ENCODE results near the gene FANCI.
A peak's percentile ranks its signal among the peaks of the same experiment; 100 is the strongest.

Gene FANCI

DNA sequence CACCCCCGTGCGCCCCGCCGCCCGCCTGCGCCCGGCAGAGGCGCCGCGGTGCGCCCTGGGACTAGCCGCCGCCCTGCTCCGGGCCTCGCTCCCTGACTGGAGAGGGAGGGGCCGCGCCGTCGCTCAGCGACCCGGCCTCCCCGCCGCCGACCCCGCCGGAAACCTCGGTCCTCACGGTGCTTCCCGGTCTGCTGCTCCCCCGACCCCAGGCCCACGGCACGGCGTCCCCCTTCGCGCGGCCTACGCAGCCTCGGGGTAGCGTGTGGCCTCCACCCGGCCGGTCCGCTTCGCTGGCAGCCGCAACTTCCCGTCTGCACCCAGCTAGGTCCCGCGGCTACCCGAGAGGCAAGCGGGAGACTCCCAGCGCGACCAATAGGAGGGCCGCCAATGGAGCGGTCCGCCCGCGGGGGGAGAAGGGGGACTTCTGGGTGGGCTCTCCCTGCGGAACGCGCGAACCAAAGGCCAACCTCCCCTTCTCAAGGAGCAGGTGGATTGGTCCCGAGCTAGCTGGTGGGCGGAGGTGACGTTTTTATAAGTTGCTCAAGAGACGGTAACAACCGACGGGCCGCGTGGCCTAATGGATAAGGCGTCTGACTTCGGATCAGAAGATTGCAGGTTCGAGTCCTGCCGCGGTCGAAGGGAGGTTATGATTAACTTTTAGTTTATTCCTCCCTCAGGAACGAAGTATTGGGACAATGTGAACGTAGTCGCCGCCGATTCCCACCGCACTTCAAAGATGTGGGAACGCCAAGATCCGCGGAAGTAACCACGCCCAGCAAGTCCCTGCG, 90.9 kb downstream of the FANCI start, which contains the start of gene POLG:
Gene POLG, minus strand, starts transcription at position 315 of the 788 bp plus-strand sequence. CDS start 1,070 bp downstream, outside the sequence.
- DNase-seq: peak; percentile 100

DNA sequence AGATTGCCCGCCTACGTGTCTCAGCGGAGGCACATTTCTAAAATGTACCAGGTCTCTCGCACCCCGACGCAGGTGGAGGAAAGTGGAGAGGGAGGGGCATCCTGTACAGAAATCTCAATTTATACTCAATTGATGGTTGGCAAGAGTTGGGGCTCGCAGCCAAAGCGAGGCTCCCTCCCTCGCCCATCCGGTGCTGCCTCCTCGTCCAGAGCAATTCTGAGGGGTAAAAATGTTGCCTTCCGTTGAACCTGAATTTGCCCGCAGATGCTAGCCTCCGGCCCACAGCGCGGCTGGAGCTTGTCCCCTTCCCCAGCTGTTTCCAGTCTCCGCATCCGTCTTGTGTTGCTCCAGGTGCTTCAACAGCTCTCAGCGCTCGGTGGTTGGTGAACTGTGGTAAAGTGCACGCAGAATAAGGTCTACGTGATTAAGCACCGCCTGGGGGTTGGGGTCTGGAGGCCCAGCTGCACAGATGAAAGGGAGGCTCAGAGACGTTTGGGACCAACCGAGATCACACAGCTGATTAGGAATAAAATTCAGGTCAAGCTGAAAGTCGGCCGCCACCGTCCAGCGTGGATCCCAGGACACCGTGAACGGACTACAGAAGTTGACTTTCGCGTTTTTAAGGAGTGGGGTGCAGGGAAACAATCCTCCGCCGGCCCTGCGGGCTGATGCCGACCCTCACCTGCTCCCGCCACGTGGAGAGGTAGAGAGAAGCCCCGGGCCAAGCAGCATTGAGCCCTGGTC, 91.7 kb downstream of the FANCI start:
- no peak for DNase-seq

DNA sequence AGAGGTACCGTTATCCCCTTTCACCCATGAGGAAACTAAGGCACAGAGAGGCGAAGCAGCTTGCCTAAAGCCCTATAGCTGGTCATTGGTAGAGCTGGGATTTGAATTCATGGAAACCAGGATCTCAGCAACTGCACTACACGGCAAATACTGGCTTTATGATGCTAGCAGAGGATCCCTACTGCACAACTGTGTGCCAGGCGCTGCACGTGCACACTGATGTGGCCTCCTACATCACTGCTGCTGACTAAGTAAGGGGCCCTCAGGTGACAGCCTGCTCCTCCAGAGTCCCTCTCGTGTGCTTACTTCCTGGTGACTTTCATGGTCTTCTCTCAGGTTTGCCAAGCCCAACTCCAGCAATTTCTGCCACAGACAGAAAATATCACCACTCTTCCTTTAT, 94.3 kb downstream of the FANCI start:
- no peak for DNase-seq

DNA sequence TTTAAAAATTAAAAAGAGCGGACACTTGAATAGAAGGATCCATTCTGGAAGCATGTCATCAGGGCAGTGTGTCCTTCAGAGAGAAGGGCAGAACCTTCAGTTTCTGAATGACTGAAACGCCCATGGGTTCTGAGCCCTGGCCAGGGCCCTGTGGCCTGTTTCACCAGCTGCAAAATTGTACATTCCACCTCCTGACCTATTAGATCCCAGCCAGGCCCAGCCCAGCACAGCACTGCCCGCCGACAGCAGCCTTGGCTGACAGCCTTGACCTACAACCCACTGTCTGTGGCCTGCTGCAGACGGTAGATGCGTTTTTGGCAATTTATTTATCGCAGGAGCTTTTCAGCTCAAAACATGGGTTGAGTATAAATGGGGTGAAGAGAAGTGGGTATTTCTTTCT, 96.8 kb downstream of the FANCI start:
- no peak for DNase-seq

DNA sequence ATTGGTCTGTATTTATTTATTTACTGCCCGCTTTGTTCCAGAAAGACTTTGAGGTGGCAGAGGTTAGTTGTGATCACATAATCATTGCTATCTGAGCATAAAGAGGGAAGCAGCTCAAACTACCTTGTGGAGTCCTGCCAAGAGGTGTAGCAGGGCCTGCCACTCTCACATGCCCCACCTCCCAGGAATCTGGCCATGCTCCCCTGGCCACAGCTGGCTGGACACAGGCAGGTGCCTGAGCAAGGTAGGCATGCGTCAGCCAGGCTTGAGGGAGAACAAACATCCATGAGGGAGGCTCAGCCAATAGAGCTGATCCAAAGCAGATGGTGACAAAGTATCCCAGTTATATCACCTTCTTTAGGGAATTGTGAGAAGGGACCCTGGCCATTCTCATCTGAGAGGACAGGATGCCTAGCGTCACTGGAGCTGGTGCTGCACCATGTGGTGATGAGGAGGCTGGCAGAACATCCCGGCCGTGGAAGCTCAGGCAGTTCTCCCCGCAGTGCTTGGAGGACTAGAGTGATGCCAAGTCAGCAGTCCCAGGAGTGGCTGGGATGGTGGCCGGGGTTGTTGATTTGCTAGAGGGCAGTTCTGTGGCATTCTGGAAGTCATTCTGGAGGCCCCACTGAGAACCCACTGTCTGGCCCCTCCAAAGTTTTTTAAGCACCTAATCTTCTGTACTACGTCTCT, 97.7 kb downstream of the FANCI start:
- DNase-seq: no peak

DNA sequence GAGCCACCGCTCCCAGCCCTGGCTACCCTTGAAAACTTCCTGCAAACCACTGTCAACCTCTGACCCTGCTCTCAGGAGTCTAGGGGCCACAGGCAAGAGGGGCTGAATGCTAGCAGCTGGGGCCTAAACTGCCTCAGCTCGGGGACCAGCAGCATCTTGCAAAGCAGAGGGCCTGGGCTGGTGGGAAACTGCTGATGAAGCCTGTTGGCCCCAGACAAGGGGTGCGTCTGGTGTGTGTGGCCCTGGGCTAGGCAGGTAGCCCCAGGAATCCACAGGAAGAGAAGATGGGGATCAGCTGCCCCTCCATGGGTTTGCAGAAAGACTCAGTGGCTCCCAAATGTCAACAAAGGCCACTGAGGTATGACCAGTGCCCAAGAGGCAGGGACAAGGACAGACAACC, 99.1 kb downstream of the FANCI start:
- DNase-seq: no peak

DNA sequence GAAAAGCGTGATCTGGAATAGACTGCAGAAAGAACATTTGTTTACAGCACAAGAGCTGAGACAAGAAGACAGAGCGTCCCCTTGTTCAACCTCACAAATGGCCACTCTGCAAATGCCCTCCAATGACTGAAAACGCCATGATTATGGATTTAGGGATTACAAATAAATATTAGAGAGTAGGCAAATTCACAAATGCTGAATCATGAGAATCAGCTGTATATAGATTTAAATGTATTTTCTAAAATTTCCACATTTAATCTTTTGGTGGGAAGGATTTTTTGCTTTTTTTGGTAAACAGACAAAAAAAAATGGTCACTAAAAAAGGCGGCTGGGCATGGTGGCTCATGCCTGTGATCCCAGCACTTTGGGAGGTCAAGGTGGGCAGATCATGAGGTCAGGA, 101.5 kb downstream of the FANCI start:
- no peak for DNase-seq

DNA sequence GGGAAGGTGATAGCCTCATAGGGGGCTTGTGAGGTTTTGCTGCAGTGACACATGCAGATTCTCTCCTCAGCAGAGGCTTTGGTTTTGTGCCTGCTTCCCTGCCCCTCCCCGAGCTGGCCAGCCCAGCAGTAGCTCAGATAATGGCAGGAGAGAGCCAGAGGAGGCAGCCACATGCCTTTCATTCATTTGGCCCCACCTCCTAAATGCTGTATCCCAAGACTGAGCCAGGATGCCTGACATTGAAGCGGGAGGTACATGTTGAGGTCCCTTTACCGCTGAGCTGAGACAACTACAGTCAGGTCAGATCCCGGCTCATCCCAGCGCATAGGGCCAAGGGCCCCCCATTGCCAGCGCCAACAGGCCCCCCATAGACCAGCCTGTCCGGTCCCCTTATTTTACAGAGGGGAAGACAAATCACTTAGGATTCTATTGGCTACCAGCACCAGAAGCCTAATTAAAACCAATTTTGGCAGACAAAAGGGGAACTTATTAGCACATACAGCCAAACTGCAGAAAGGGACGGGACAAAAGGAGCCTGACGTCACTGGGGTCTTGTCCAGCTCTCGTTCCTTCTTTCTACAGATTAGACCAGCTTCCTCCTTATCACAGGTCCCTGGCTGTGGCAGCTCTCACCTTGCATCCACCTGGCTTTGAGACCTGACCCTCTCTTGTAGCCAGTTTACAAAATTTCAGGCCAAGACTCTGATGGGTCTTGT, 102.9 kb downstream of the FANCI start:
- peak; percentile 43 for DNase-seq

DNA sequence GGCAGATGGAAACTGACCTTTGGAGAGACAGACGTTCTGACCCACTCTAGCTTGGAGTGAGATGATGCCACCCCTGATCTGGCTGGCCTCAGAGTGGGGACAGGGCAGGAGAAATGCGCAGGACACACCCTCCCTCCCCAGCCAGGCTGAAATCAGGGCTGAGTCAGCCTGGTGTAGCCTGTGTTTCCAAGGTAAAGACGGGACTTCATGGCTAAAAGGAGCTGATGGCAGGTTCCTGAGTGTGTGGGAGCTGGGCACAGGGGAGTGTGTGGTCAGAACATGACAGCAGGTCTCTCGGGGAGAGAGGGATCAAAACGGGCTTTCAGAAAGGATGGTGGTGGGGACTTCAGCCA, 105.4 kb downstream of the FANCI start:
- no peak for DNase-seq

DNA sequence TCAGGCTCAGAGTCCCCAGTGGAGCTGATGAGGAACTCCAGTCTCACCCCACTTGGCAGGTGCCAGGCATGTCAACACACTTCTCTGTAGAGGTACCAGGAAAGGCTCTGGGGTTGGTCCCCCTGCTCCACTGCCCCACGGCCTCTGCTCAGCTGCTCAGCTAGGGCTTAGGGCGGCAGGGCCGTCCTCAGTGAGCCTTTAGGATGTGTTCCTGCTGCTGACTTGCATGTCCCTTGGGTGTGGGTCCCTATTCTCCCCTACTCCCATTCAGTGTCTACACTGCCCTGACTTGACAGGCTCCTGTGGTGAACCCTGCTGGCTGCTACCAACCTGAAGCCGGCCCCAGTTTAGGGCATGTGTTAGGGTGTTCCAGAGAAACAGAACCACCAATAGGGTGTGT, 108.7 kb downstream of the FANCI start:
- no peak for DNase-seq

DNA sequence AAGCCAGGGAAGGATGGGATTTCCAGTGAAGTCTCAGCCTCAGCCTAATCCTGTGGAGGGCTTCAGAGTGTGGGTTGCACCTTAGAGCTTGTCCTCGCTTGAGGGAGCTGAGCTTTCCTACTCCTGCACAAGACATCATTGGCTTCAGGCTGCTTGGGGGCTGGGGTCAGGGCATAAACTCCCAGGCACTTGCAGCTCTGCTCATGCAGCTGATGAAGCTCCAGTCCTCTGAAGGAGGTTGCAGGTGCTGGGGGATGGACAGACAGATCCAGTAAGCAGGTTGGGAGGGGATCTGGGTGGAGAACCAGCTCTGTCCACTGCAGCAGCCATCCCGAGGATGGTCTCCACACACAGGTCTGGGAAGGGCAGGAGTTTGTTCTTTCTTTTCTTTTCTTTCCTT, 110.2 kb downstream of the FANCI start:
- no peak for DNase-seq

DNA sequence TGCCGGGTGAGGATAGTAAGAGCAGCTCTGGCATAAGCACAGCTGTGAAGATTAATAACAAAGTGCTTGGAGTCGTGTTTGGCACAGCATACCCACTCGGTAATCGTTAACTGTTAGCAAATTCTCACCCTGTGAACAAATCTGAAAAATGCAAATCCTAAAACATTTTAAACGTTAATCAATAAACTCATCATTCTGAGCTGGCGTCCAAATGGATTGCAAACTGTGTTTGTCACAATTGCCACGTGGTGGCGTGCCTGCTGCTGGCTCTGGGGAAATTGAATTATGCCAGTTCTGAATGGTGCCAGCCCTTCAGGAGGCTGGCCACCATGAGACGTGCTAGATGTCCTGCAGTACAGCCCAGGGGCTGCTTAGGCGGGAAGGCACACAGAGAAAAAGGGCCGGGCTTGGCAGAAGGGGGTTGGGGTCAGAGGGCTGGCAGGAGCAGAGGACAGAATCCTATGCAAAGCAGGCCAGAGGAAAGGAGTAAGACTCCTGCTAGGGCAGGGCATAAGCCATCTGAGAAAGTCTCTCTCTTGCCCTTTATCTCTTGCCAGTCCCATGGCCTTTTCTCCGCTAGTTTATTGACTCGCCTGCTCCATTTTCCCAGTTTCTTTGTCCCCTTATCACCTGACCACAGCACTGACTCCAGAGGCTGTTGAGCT, 113.0 kb downstream of the FANCI start:
- DNase-seq: peak; percentile 53

DNA sequence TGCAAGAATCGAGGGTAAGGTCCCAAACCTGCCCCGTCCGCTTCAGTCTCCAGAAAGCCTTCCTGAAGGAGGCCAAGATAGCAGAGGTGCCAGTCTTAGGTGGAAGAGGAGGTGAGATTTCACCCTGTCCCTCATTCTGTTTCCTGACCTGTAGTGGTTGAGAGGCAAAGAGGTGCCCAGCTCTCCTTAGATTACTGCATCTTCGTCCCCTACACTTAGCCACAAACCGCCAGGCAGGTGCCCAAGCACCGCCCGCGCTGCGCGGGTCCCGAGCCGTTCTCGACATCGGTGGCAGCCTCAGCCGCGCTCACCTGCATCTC, 114.6 kb downstream of the FANCI start:
- no peak for DNase-seq

DNA sequence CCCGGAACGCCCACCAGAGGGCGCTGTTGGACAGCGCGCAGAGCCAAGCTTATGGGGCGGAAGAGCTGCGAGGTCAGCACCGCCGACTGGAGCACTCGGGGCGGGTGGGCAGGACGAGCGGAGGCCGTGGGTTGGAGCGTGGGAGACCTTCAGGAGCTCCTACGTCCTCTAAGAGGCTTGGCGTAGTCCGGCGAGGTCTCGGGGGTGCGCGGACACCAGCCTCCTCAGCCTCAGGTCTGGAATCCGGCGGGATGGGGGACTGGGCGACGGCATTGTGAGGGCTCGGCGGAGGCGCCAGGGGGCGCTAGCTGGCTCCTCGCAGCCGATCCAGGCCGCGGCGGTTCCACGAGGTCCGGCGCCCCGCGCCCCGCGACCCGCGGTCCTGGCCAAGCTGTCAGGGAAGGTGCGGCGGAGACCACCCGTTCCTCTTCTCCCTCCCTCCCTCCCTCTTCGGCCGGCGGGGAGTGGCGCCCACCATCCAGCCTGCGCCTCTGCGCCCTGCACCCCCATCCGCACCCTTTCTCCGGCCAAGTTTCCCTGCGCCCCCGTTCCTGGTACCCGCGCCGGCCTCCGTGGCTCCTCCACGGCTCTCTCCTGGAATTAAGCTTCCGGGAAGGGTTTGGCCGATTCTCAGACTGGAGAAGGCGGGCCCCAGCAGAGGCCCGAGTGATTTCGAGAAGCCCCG, 115.1 kb downstream of the FANCI start:
- peak; percentile 88 for DNase-seq

DNA sequence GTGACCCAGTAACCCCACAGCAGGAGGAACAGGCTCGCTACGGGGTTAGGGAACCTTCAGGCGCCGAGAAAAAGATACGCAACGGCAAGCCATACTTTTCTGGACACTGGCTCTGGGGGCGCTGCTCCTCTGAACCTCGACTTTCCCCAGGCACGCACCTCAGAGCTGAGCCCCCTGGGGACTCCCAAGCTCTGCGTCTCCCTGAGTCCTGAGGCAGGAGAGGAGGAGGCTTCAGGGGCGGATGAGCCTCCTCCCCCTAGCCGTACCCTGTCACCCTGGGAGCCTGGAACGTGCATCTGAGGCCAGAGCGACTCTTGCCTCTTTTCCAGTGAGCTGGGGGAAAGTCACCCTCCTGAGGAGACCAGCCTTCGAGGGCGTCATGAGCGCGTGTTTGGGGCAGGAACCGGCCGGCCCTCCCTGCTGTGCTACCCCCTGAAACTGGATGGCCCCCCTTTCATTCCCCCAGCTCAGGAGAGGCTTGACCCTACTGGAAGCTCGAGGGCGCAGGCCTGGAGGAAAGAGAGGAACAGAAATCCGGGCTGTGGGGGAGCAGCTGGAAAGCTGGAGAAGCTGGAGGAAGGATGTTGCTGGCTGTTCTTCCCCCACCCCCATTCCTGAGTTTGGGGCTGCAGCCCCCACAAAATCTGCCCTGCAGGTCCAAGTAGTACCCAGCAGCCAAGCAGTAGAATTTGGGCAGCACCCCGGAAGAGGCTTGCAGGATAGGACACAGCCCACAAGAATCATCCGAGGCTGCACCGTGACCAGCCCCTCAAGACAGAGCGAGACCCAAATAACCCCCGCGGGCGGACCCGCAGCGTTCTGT, 115.9 kb downstream of the FANCI start:
- DNase-seq: no peak

DNA sequence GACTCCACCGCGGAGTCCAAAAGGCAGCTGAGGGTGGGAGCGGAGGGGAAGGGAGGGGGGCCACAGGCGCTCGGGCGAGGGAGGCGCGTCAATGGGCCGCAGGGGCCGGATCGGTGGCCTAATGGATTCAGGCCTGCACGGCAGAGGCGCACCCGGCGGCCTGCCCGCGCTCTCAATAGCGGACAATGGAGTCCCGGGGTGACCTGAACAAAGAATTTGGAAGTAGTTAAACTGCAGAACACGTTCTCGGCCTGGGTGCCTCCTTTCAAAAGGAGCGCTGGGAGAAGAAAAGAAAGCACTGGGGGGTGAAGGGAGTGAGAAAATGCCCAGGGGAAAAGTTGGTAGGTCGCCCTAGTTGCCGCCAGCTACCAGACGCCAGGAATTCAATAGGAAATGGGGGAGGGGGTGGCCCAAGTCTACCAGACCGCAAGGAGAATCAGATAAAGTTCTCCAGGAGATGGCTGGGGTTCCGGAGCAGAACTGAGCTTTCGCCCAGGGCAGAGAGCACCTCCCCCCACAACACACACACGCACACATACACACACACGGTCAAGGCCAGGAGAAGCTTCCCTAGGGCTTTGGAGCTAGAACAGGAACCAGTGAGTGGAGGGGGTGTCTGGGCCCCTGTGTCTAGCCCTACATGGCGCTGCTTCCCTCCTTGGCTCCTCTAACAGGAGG, 116.7 kb downstream of the FANCI start:
- DNase-seq: no peak

DNA sequence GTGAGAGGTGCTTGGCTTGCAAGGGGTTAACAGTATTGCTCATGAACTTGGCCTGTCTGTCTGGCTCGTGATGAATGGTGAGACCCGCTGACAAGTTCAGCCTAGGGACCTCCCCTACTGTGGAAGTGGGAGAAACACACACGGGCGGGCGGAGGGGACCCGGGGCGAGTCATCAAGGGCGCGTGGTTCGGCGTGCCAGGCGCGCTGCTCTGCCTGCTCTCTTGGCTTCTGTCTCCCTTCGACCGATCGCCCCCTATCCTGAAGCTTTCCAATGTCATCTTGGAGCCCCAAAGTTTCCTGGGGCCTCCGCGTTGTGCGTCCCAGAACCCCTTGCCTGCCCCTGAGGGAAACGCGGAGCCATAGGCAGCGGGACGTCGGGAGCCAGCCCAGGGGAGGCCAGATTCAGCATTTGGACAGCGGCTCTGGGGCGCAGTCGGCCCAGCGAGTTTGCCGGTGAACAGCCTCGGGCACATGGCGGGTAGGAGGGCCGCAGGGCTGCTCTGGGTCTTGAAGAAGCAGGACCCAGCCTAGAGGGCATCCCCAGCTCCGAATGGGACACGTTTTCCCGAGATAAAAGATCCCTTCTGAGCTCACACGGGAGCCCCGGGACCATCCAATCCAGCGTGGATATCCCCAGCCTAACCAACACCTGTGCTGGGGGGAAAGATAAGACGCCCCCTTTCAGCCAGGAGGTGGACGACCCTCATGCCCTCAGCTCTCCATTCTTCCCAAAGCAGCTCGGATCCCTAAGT, 117.8 kb downstream of the FANCI start:
- peak; percentile 83 for DNase-seq

DNA sequence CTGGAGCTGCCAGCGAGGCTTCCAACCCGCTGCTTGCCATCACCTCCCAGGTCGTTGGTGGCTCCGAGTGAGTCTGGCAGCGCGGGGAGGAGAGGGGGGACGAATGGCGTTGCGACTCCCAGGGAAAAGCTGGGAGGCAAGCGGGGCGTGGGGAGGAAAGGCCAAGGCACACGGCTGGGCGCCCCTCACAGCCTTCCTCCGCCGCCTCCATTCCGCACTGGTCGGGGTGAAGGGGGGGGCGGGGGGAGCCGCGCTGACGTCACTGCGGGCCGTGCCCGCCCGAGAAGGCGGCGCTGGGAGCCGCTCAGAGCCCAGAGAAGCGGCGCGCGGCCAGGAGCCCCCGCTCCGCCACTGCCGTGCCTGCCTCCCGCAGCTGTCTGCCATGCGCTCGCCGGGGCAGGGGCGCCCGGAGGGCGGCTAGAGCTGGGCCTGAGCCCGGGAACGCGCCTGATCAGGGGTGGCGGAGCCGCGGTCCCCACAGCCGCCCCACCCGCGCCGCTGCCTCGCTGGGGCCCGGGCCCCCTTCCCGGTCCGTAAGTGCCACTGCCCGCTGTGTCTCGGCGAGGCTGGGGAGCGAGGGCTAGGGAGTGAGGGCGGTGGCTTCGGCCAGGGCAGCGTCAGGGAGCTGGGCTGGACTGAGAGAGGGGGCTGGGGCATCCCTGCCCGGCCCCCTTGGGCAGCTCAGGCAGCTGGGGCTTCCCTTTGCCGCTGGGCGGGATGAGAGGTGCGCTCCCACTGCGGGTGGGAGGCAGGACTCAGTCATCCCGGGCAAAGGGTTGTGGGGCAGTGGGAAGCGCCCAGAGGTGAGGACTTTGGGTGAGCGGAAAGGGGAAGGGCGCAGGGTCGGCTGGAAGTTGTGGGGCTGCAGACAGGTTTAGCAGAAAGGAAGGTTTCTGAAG, 118.7 kb downstream of the FANCI start:
- no peak for DNase-seq

DNA sequence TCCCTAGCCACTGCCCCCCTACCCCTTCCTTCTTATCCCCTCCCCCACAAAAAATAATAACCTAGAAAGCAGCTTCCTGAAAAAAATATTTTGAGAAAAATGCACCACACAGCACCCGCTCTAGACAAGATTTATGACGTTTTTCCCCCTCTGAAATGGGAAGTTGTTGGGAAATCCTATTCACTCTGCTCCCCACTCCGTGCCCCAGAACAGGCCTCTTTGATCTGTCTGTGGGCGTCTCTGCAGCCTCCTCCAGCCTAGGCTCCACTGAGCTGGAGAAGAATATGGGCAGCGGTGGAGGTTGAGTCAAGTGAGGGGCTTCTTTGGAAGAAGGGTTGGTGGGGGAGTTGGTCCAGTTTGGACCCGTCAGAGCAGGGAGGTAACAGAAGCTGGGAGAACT, 119.4 kb downstream of the FANCI start:
- DNase-seq: no peak

Data from hematopoietic multipotent progenitor cell treated with erythropoietin and hydrocortisone succinate and interleukin-3 and kit ligand, for 4 days (in vitro differentiated cells).